Measurements from ENCODE around the gene FAS.

DNA sequence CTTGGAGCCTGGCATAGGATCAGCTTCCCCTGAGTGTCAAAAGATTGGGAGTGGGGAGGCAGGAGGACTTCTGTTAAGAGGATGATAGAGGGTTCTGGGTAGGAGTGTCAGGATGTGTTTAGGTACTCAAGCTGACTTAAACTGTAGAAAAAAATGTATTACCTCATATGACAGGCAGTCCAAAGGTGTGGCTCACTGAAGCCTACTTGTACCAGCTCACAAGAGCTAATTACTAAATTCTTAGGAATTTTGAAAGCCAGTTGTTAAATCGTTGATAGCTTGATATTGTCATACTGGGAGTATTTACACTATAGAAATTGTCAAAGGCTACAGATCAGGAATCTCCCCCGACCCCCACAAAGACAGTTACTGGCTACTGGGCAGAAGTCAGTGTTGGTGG lies 32.1 kb downstream of the FAS start:
- TF ChIP-seq, protein P1, sequence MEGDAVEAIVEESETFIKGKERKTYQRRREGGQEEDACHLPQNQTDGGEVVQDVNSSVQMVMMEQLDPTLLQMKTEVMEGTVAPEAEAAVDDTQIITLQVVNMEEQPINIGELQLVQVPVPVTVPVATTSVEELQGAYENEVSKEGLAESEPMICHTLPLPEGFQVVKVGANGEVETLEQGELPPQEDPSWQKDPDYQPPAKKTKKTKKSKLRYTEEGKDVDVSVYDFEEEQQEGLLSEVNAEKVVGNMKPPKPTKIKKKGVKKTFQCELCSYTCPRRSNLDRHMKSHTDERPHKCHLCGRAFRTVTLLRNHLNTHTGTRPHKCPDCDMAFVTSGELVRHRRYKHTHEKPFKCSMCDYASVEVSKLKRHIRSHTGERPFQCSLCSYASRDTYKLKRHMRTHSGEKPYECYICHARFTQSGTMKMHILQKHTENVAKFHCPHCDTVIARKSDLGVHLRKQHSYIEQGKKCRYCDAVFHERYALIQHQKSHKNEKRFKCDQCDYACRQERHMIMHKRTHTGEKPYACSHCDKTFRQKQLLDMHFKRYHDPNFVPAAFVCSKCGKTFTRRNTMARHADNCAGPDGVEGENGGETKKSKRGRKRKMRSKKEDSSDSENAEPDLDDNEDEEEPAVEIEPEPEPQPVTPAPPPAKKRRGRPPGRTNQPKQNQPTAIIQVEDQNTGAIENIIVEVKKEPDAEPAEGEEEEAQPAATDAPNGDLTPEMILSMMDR (conservative IDR thresholded peaks at IDR 0.05; ENCODE audit: low read length) = no peak
- TF ChIP-seq EZH2phosphoT487 (IDR thresholded peaks at IDR 0.05; ENCODE audit: borderline replicate concordance, low read depth, low read length) = no peak
